ENCODE data around the gene FGD6. TPM values are rescaled to one million over a fixed set of nuclear protein-coding genes. Genes with fewer than 3 reads are reported as not detected.
A peak's percentile ranks its signal among the peaks of the same experiment; 100 is the strongest.

The FGD6 gene
- polyA plus RNA-seq, 3 donors from 2014 or later = 0.23 to 1.0 TPM; not detected in 1

- no peak overlapping the region for H3K4me3 Mint-ChIP-seq
- H3K36me3 Mint-ChIP-seq = no peaks in the 10 kb centered on the region
- H3K27ac Mint-ChIP-seq = no peak overlapping the region
- peaks cover 0 to 5% (median 3%) of the 10 kb centered on the region in 3 donors for H3K27me3 Mint-ChIP-seq (ENCODE audit: low read depth in 3 of 3)
- no peak for DNase-seq
- H3K4me1 Mint-ChIP-seq = no peaks in the 10 kb centered on the region
- H3K9me3 Mint-ChIP-seq = no peaks in the 10 kb centered on the region
Observed at GRCh38 chr12:95195122-95195521, 22.1 kb downstream of the FGD6 start.

DNA sequence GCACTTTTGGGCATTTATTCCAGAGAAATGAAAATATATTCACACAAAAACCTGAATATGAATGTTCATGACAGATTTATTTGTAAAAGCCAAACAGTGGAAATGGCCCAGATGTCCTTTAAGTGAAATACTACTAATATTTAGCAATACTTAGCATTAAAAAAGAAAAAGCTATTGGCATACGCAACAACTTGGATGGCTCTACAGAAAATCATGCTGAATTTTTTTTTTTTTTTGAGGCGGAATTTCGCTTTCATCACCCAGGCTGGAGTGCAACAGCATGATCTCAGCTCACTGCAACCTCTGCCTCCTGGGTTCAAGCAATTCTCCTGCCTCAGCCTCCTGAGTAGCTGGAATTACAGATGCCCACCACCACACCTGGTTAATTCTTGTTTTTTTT lies 24.1 kb downstream of the FGD6 start:
- H3K4me1 Mint-ChIP-seq = no peaks in the 10 kb centered on the region
- no peaks in the 10 kb centered on the region for H3K9me3 Mint-ChIP-seq
- DNase-seq = no peak
- H3K27ac Mint-ChIP-seq = no peak overlapping the region
- H3K4me3 Mint-ChIP-seq = no peak overlapping the region
- H3K27me3 Mint-ChIP-seq (ENCODE audit: low read depth in 3 of 3) = peaks cover 0 to 5% (median 3%) of the 10 kb centered on the region in 3 donors
- H3K36me3 Mint-ChIP-seq = no peaks in the 10 kb centered on the region

DNA sequence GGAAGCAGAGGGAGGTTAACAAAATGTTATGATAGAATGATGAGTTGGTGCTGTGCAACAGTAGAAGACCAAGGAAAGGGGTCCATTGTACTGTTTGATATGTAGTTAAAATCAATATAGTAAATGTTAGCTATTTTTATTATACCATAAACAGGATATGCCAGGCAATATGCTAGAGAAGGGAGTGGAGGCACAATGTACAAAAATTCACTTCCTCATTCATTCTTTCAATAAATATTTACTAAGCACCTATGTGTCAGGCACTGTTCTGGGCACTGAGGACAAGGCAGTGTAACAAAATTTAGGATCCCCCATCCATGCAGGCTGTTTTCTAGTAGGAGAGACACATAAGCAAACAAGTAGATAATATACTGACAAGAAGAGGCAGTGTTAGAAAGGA lies 25.0 kb downstream of the FGD6 start:
- Mint-ChIP-seq H3K27ac (no peak overlapping the region), H3K4me3 (no peak overlapping the region)
- no peak for DNase-seq

GRCh38 chr12:95191060-95191696 lies 26.1 kb downstream of the FGD6 start:
- no peak for DNase-seq
- Mint-ChIP-seq H3K9me3 (no peaks in the 10 kb centered on the region), H3K27ac (no peak overlapping the region)

More for the DNA sequence above, 25.0 kb downstream of the FGD6 start:
- H3K36me3 Mint-ChIP-seq = no peaks in the 10 kb centered on the region
- H3K4me1 Mint-ChIP-seq = no peaks in the 10 kb centered on the region
- H3K27me3 Mint-ChIP-seq (ENCODE audit: low read depth in 3 of 3) = peaks cover 0 to 5% (median 1%) of the 10 kb centered on the region in 3 donors
- H3K9me3 Mint-ChIP-seq = no peaks in the 10 kb centered on the region

DNA sequence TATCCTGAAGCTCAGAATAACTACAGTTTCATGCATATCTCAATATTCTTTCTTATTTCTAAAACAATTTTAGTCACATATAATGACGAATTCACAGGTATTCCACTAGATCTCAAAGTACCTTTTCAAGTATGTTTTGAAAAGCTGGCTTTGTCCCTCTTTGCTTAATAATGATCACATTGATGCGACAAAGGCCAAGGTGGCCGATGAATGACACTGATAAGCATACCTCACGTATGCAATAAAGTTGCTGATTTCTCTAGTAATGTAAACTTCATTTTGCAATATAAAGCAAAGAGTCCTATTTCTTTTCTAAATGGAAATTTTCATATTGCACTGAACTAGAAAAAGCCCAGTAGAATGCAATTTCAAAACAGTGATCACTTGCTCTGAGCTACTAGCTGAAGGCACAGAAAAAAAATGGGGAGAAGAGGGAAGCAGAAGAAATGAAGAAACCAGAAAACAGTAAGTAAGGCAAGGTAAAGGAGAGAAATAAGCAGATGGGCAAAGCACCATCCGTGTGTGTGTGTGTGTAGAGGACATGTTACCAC lies 29.3 kb downstream of the FGD6 start:
- H3K27ac Mint-ChIP-seq = no peak overlapping the region
- no peak overlapping the region for H3K4me3 Mint-ChIP-seq
- no peaks in the 10 kb centered on the region for H3K36me3 Mint-ChIP-seq
- no peaks in the 10 kb centered on the region for H3K4me1 Mint-ChIP-seq
- peaks cover 0 to 4% (median 1%) of the 10 kb centered on the region in 3 donors for H3K27me3 Mint-ChIP-seq (ENCODE audit: low read depth in 3 of 3)
- H3K9me3 Mint-ChIP-seq = no peaks in the 10 kb centered on the region
- DNase-seq = no peak

More at GRCh38 chr12:95191060-95191696, 26.1 kb downstream of the FGD6 start:
- Mint-ChIP-seq H3K36me3 (no peaks in the 10 kb centered on the region), H3K4me1 (no peaks in the 10 kb centered on the region), H3K27me3 (ENCODE audit: low read depth in 3 of 3) (peaks cover 0 to 5% (median 1%) of the 10 kb centered on the region in 3 donors), H3K4me3 (no peak overlapping the region)

GRCh38 chr12:95185854-95186253 lies 31.4 kb downstream of the FGD6 start:
- H3K27ac Mint-ChIP-seq = no peak overlapping the region
- no peaks in the 10 kb centered on the region for H3K9me3 Mint-ChIP-seq

DNA sequence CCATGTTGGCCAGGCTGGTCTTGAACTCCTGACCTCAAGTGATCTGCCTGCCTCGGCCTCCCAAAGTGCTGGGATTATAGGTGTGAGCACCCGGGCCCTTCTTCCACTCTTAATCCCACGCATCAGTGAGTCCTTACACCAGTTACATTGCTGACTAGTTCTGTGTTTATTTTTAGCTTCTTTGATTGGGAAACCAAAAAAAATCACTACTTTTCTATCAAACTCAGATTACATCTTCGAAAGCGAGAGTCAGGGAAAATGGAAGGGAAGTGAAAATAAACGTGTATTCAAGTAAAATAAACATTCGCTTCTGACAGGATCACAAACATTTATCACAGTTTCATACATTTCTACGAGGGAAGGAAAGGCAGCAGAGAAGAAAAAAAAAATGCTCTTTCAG lies 32.2 kb downstream of the FGD6 start:
- Mint-ChIP-seq H3K9me3 (no peaks in the 10 kb centered on the region), H3K4me3 (no peak overlapping the region), H3K27me3 (ENCODE audit: low read depth in 3 of 3) (peaks cover 0 to 1% (median 0%) of the 10 kb centered on the region in 3 donors), H3K4me1 (no peaks in the 10 kb centered on the region), H3K36me3 (no peaks in the 10 kb centered on the region), H3K27ac (no peak overlapping the region)
- DNase-seq = no peak

More at GRCh38 chr12:95185854-95186253, 31.4 kb downstream of the FGD6 start:
- H3K36me3 Mint-ChIP-seq = no peaks in the 10 kb centered on the region
- DNase-seq = no peak
- H3K4me1 Mint-ChIP-seq = no peaks in the 10 kb centered on the region
- H3K27me3 Mint-ChIP-seq (ENCODE audit: low read depth in 3 of 3) = peaks cover 0 to 1% (median 0%) of the 10 kb centered on the region in 3 donors
- H3K4me3 Mint-ChIP-seq = no peak overlapping the region

- no peak for DNase-seq
- H3K27me3 Mint-ChIP-seq (ENCODE audit: low read depth in 3 of 3) = peaks cover 0 to 1% (median 0%) of the 10 kb centered on the region in 3 donors
- H3K27ac Mint-ChIP-seq = no peak overlapping the region
- no peak overlapping the region for H3K4me3 Mint-ChIP-seq
- H3K4me1 Mint-ChIP-seq = no peaks in the 10 kb centered on the region
- H3K36me3 Mint-ChIP-seq = no peaks in the 10 kb centered on the region
- no peaks in the 10 kb centered on the region for H3K9me3 Mint-ChIP-seq
Observed at GRCh38 chr12:95184121-95184520, 33.1 kb downstream of the FGD6 start.

- H3K27me3 Mint-ChIP-seq (ENCODE audit: low read depth in 3 of 3) = peaks cover 0 to 1% (median 0%) of the 10 kb centered on the region in 3 donors
- H3K27ac Mint-ChIP-seq = no peak overlapping the region
- no peaks in the 10 kb centered on the region for H3K9me3 Mint-ChIP-seq
- no peak overlapping the region for H3K4me3 Mint-ChIP-seq
- no peak for DNase-seq
- H3K4me1 Mint-ChIP-seq = no peaks in the 10 kb centered on the region
- H3K36me3 Mint-ChIP-seq = no peaks in the 10 kb centered on the region
Observed at GRCh38 chr12:95182868-95183415, 34.3 kb downstream of the FGD6 start.

GRCh38 chr12:95181103-95181502 lies 36.2 kb downstream of the FGD6 start:
- Mint-ChIP-seq H3K4me3 (no peak overlapping the region), H3K27me3 (ENCODE audit: low read depth in 3 of 3) (peaks cover 0 to 2% (median 0%) of the 10 kb centered on the region in 3 donors), H3K36me3 (no peaks in the 10 kb centered on the region), H3K4me1 (no peaks in the 10 kb centered on the region), H3K9me3 (no peaks in the 10 kb centered on the region), H3K27ac (no peak overlapping the region)
- no peak for DNase-seq

GRCh38 chr12:95179011-95179410 lies 38.3 kb downstream of the FGD6 start:
- Mint-ChIP-seq H3K4me1 (no peaks in the 10 kb centered on the region), H3K4me3 (no peak overlapping the region)

GRCh38 chr12:95178136-95178535 lies 39.1 kb downstream of the FGD6 start:
- no peak for DNase-seq
- H3K27ac Mint-ChIP-seq = no peak overlapping the region
- H3K36me3 Mint-ChIP-seq = no peaks in the 10 kb centered on the region
- H3K27me3 Mint-ChIP-seq (ENCODE audit: low read depth in 3 of 3) = peaks cover 0 to 4% (median 2%) of the 10 kb centered on the region in 3 donors
- no peaks in the 10 kb centered on the region for H3K9me3 Mint-ChIP-seq
- H3K4me3 Mint-ChIP-seq = no peak overlapping the region
- no peaks in the 10 kb centered on the region for H3K4me1 Mint-ChIP-seq

More at GRCh38 chr12:95179011-95179410, 38.3 kb downstream of the FGD6 start:
- peaks cover 0 to 4% (median 2%) of the 10 kb centered on the region in 3 donors for H3K27me3 Mint-ChIP-seq (ENCODE audit: low read depth in 3 of 3)
- no peaks in the 10 kb centered on the region for H3K9me3 Mint-ChIP-seq
- no peaks in the 10 kb centered on the region for H3K36me3 Mint-ChIP-seq
- DNase-seq = no peak
- no peak overlapping the region for H3K27ac Mint-ChIP-seq

DNA sequence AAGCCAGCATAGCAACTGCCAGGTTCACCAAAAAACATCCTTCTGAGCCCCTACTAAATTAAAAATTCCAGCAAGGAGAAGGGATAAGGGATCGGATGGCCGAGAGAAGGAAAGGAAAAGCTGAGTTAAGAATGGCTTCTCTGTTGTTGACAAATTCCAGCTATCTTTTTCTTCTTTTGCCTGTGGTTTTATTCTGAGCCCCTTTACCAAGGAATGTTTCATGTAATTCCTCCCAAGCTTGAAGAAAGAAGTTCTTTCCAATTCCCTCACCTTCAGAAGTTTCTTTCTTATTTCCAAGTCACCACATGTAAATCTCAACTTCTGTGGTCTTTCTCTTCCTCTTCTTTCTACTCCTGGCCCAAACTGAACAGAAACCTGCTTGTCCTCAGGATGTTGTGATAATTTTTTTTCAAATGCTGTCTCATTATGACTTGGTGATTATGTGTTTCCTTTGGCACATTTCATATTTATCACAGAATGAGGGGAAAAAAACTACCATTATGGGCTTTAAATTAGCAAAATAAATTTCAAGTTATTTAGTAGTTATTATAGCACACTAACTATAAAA lies 40.0 kb downstream of the FGD6 start:
- H3K27ac Mint-ChIP-seq = peak overlapping the region in 1 of 6 donors; percentile 8
- no peak overlapping the region for H3K4me3 Mint-ChIP-seq
- no peaks in the 10 kb centered on the region for H3K4me1 Mint-ChIP-seq
- no peaks in the 10 kb centered on the region for H3K36me3 Mint-ChIP-seq
- DNase-seq = no peak
- no peaks in the 10 kb centered on the region for H3K9me3 Mint-ChIP-seq
- H3K27me3 Mint-ChIP-seq (ENCODE audit: low read depth in 3 of 3) = peaks cover 0 to 4% (median 2%) of the 10 kb centered on the region in 3 donors
